Measurements from ENCODE around the gene RBM26.
"Not testable (repeated sequence)": the region's sequence is repeated elsewhere in the genome, so short reads cannot be mapped to it uniquely, and the experiment has no call there.

RBM26 gene

DNA sequence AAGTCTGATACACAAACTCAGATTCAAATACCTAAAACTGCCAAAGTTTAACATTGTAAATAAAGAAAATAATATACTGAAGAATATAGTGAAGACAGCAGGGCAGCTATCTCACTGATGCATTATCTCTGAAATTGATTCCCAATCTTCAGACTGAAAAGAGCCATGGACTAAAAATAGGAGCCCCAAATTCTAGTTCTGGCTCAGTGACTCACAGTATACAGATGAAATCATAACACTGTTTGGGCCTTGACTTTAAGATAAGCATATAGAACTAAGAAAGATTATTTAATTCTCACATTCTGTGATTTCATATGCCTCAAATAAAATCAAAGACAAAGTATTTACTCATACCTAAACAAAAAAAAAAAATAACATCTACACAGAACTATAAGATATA is 53.9 kb downstream of the RBM26 start:
- H3K9me3 ChIP-seq (replicated peaks; ENCODE audit: insufficient read depth, low read length): no peaks in the 10 kb centered on the region
- no peak overlapping the region for H3K4me3 ChIP-seq (ENCODE audit: low read length)
- no peaks in the 10 kb centered on the region for H3K9me2 ChIP-seq (replicated peaks; ENCODE audit: insufficient read depth, low read length)
- no peak for TF ChIP-seq CTCF (IDR thresholded peaks at IDR 0.05; ENCODE audit: low read length)
- TF ChIP-seq EZH2 (optimal IDR thresholded peaks at IDR 0.05; ENCODE audit: low read depth, low read length): no peak
- TF ChIP-seq EZH2phosphoT487 (IDR thresholded peaks at IDR 0.05; ENCODE audit: low read length): no peak
- no peak overlapping the region for H3K4me2 ChIP-seq (ENCODE audit: low read depth, low read length)
- no peak overlapping the region for H3K9ac ChIP-seq (ENCODE audit: low read length)
- H3K79me2 ChIP-seq (ENCODE audit: low read length): peaks cover 31% of the 10 kb centered on the region; the same call in 1 of the 2 replicates
- no peaks in the 10 kb centered on the region for H4K20me1 ChIP-seq (ENCODE audit: insufficient read depth, low read length)
- H3K4me1 ChIP-seq (ENCODE audit: low read length): no peaks in the 10 kb centered on the region
- no peak overlapping the region for H3K27ac ChIP-seq (ENCODE audit: low read length)
- no peaks in the 10 kb centered on the region for H3F3A ChIP-seq (ENCODE audit: insufficient read depth, low read length)
- peaks cover 18% of the 10 kb centered on the region; the same call in 1 of the 2 replicates for H3K36me3 ChIP-seq (replicated peaks; ENCODE audit: insufficient read depth, low read length)
- H3K27me3 ChIP-seq (replicated peaks; ENCODE audit: insufficient read depth, low read length): no peaks in the 10 kb centered on the region
- no peak overlapping the region for H2AFZ ChIP-seq (ENCODE audit: low read length)
- DNase-seq: no peak

- H2AFZ ChIP-seq (ENCODE audit: low read length); DNase-seq; H3K27me3 ChIP-seq (replicated peaks; ENCODE audit: insufficient read depth, low read length); H3K9me2 ChIP-seq (replicated peaks; ENCODE audit: insufficient read depth, low read length); H3K4me2 ChIP-seq (ENCODE audit: low read depth, low read length); H3F3A ChIP-seq (ENCODE audit: insufficient read depth, low read length); H3K27ac ChIP-seq (ENCODE audit: low read length); H3K4me1 ChIP-seq (ENCODE audit: low read length); H3K9me3 ChIP-seq (replicated peaks; ENCODE audit: insufficient read depth, low read length); H4K20me1 ChIP-seq (ENCODE audit: insufficient read depth, low read length); H3K4me3 ChIP-seq (ENCODE audit: low read length); H3K9ac ChIP-seq (ENCODE audit: low read length): not testable (repeated sequence)
- peaks cover 11% of the 10 kb centered on the region; the same call in 1 of the 2 replicates for H3K36me3 ChIP-seq (replicated peaks; ENCODE audit: insufficient read depth, low read length)
- H3K79me2 ChIP-seq (ENCODE audit: low read length): peaks cover 37% of the 10 kb centered on the region
These were observed 56.4 kb downstream of the RBM26 start for GRCh38 chr13:79349608-79350007.

DNA sequence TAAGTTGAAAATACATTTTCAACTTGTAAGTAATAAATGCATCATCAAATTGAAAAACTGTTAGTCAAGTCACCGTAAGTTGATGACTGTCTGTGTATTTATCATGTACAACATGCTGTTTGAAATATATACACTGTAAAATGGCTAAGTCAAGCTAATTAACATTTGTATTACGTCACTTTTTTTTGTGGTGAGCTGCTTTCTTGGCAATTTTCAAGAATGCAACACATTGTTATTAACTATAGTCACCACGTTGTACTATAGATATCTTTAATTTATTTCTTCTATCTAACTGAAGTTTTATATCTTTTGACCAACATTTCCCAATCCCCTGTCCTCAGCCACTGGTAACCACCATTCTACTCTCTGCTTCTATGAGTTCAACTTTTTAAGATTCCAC is 57.0 kb downstream of the RBM26 start:
- no peaks in the 10 kb centered on the region for H3F3A ChIP-seq (ENCODE audit: insufficient read depth, low read length)
- no peak overlapping the region for H3K27ac ChIP-seq (ENCODE audit: low read length)
- H4K20me1 ChIP-seq (ENCODE audit: insufficient read depth, low read length): no peaks in the 10 kb centered on the region
- no peaks in the 10 kb centered on the region for H3K4me1 ChIP-seq (ENCODE audit: low read length)
- H3K4me3 ChIP-seq (ENCODE audit: low read length): no peak overlapping the region
- H3K9me3 ChIP-seq (replicated peaks; ENCODE audit: insufficient read depth, low read length): no peaks in the 10 kb centered on the region
- peaks cover 35% of the 10 kb centered on the region for H3K79me2 ChIP-seq (ENCODE audit: low read length)
- H3K36me3 ChIP-seq (replicated peaks; ENCODE audit: insufficient read depth, low read length): peaks cover 10% of the 10 kb centered on the region; the same call in 1 of the 2 replicates
- no peak overlapping the region for H3K9ac ChIP-seq (ENCODE audit: low read length)
- H3K27me3 ChIP-seq (replicated peaks; ENCODE audit: insufficient read depth, low read length): no peaks in the 10 kb centered on the region
- H3K4me2 ChIP-seq (ENCODE audit: low read depth, low read length): no peak overlapping the region
- no peak for TF ChIP-seq EZH2 (optimal IDR thresholded peaks at IDR 0.05; ENCODE audit: low read depth, low read length)
- TF ChIP-seq EZH2phosphoT487 (IDR thresholded peaks at IDR 0.05; ENCODE audit: low read length): no peak
- no peak for TF ChIP-seq CTCF (IDR thresholded peaks at IDR 0.05; ENCODE audit: low read length)
- DNase-seq: no peak
- no peaks in the 10 kb centered on the region for H3K9me2 ChIP-seq (replicated peaks; ENCODE audit: insufficient read depth, low read length)
- no peak overlapping the region for H2AFZ ChIP-seq (ENCODE audit: low read length)

GRCh38 chr13:79346300-79346914 is 59.6 kb downstream of the RBM26 start:
- Histone ChIP-seq H3K4me2 (ENCODE audit: low read depth, low read length) (no peak overlapping the region), H3K9me2 (replicated peaks; ENCODE audit: insufficient read depth, low read length) (no peaks in the 10 kb centered on the region), H4K20me1 (ENCODE audit: insufficient read depth, low read length) (no peaks in the 10 kb centered on the region), H3K9ac (ENCODE audit: low read length) (no peak overlapping the region), H3K27me3 (replicated peaks; ENCODE audit: insufficient read depth, low read length) (no peaks in the 10 kb centered on the region), H3K4me3 (ENCODE audit: low read length) (no peak overlapping the region), H3K79me2 (ENCODE audit: low read length) (peaks cover 30% of the 10 kb centered on the region), H3K9me3 (replicated peaks; ENCODE audit: insufficient read depth, low read length) (no peaks in the 10 kb centered on the region), H3F3A (ENCODE audit: insufficient read depth, low read length) (no peaks in the 10 kb centered on the region), H3K36me3 (replicated peaks; ENCODE audit: insufficient read depth, low read length) (peaks cover 9% of the 10 kb centered on the region), H3K27ac (ENCODE audit: low read length) (no peak overlapping the region), H2AFZ (ENCODE audit: low read length) (no peak overlapping the region), H3K4me1 (ENCODE audit: low read length) (no peaks in the 10 kb centered on the region)
- no peak for DNase-seq
- no peak for TF ChIP-seq EZH2 (optimal IDR thresholded peaks at IDR 0.05; ENCODE audit: low read depth, low read length)
- TF ChIP-seq EZH2phosphoT487 (IDR thresholded peaks at IDR 0.05; ENCODE audit: low read length): no peak
- no peak for TF ChIP-seq CTCF (IDR thresholded peaks at IDR 0.05; ENCODE audit: low read length)
